Measurements from ENCODE around the gene ADAMTS14.

DNA sequence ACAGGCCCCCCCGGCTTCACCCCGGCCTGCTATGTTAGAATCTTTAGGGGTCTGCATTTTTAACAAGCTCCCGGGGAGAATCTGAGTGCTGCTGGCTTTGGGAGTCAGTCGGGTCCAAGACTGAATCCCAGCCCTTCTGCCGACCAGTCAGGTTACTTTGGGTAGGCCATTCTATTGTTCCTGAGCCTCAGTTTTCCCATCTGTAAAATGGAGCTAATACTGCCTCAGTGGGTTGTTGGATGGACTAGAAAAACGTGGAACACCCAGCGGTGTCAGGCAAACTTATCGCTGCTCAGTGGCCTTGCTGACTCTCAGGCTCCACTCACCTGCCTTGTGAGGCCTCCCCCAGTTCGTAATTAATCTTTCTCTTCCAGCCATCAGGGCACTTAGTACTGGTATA is 101.2 kb downstream of the ADAMTS14 start:
- TF ChIP-seq, protein P1, sequence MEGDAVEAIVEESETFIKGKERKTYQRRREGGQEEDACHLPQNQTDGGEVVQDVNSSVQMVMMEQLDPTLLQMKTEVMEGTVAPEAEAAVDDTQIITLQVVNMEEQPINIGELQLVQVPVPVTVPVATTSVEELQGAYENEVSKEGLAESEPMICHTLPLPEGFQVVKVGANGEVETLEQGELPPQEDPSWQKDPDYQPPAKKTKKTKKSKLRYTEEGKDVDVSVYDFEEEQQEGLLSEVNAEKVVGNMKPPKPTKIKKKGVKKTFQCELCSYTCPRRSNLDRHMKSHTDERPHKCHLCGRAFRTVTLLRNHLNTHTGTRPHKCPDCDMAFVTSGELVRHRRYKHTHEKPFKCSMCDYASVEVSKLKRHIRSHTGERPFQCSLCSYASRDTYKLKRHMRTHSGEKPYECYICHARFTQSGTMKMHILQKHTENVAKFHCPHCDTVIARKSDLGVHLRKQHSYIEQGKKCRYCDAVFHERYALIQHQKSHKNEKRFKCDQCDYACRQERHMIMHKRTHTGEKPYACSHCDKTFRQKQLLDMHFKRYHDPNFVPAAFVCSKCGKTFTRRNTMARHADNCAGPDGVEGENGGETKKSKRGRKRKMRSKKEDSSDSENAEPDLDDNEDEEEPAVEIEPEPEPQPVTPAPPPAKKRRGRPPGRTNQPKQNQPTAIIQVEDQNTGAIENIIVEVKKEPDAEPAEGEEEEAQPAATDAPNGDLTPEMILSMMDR (optimal IDR thresholded peaks at IDR 0.05 in 1 of 3, IDR thresholded peaks at IDR 0.05 in 1 of 3, conservative IDR thresholded peaks at IDR 0.05 in 1 of 3; ENCODE audit: extremely low read depth in 1 of 3, insufficient read depth in 2 of 3, low read length in 3 of 3): no peak
- TF ChIP-seq EZH2 (IDR thresholded peaks at IDR 0.05; ENCODE audit: low read length): no peak
